H1 (cell line): ENCODE data around the gene ZSCAN29. TPM values are rescaled to one million over a fixed set of nuclear protein-coding genes. Genes with fewer than 3 reads are reported as not detected.

ENCODE experiments used
- CTCF ChIA-PET: fragments of 300-600 bp; sonication (Branson Sonifier 250); formaldehyde crosslinking; loops from one replicate; lab custom pipeline; 2021; ENCODE audit not compliant: partially characterized antibody; lab: Charles Lee
- POLR2A ChIA-PET: fragments of 300-600 bp; sonication (Branson Sonifier 250); formaldehyde crosslinking; loops from one replicate; lab custom pipeline; 2021; ENCODE audit warnings: inconsistent platforms; ENCODE audit not compliant: partially characterized antibody; lab: Charles Lee
- DNase-seq, 2 experiments: peaks; one replicate each; pipeline versions ENCODE4 v3.0.0 to v3.0.0-alpha.2; 2010 to 2022; ENCODE audit warnings: low spot score in 2 of 2, low read depth in 1 of 2, mixed read lengths in 1 of 2
- FAIRE-seq: peaks from 2 replicates; lab custom pipeline; 2011; peaks lifted over from hg19 to GRCh38; lab: Jason Lieb, UNC
- H2AFZ ChIP-seq: 2 replicates; pipeline ENCODE4 v1.8.1; 2012; ENCODE audit warnings: low read length, inconsistent platforms
- H2AK5ac ChIP-seq: 2 replicates; pipeline ENCODE4 v1.6.1; 2013; ENCODE audit warnings: low read depth, low read length
- H2BK120ac ChIP-seq: replicated peaks from 2 replicates; pipeline ENCODE3; 2013; ENCODE audit warnings: low read depth, low read length, inconsistent platforms
- H2BK12ac ChIP-seq: 2 replicates; pipeline ENCODE4 v1.6.1; 2013; ENCODE audit warnings: low read depth, low read length
- H2BK15ac ChIP-seq: 2 replicates; pipeline ENCODE4 v1.6.1; 2013; ENCODE audit warnings: low read length
- H2BK20ac ChIP-seq: 2 replicates; pipeline ENCODE4 v1.6.1; 2013; ENCODE audit warnings: low read length
- H2BK5ac ChIP-seq: 2 replicates; pipeline ENCODE4 v1.6.1; 2013; ENCODE audit warnings: low read depth, low read length
- H3K14ac ChIP-seq: 2 replicates; pipeline ENCODE4 v1.6.1; 2013; ENCODE audit warnings: inconsistent platforms; ENCODE audit not compliant: insufficient read length
- H3K18ac ChIP-seq: 2 replicates; pipeline ENCODE4 v1.6.1; 2013; ENCODE audit warnings: low read length; ENCODE audit errors: extremely low read depth
- H3K23ac ChIP-seq: 2 replicates; pipeline ENCODE4 v1.6.1; 2013; ENCODE audit warnings: inconsistent platforms; ENCODE audit not compliant: insufficient read length
- H3K23me2 ChIP-seq: 2 replicates; pipeline ENCODE4 v1.6.1; 2013; ENCODE audit warnings: low read depth, low read length
- H3K27ac ChIP-seq: 2 replicates; pipeline ENCODE4 v1.6.1; 2011; ENCODE audit warnings: low read depth, low read length, inconsistent platforms
- H3K27me3 ChIP-seq, 4 experiments: replicated peaks in 1 of 4; 1 replicate in 1 of 4; 2 replicates in 3 of 4; pipeline versions ENCODE4 v1.6.1 to v1.8.1; 2011 to 2013; ENCODE audit warnings: low read length in 3 of 4, mild to moderate bottlenecking in 3 of 4, inconsistent platforms in 2 of 4, mixed read lengths in 2 of 4, moderate library complexity in 1 of 4; ENCODE audit not compliant: control insufficient read depth in 3 of 4, insufficient read depth in 3 of 4; ENCODE audit errors: extremely low read depth in 1 of 4
- H3K36me3 ChIP-seq, 4 experiments: 2 replicates each; pipeline versions ENCODE4 v1.6.1 to v1.8.1; 2011 to 2013; ENCODE audit warnings: mild to moderate bottlenecking in 4 of 4, low read length in 3 of 4, moderate library complexity in 2 of 4, control low read depth in 1 of 4, inconsistent platforms in 1 of 4; ENCODE audit not compliant: insufficient read depth in 4 of 4, control insufficient read depth in 2 of 4
- H3K4ac ChIP-seq: replicated peaks from 2 replicates; pipeline ENCODE3; 2013; ENCODE audit warnings: low read length, low read depth, mixed read lengths, inconsistent platforms; ENCODE audit not compliant: insufficient read length
- H3K4me1 ChIP-seq, 4 experiments: replicated peaks in 1 of 4; 1 replicate in 1 of 4; 2 replicates in 3 of 4; pipeline versions ENCODE4 v1.6.1 to v1.8.1; 2011 to 2013; ENCODE audit warnings: low read length in 3 of 4, inconsistent platforms in 2 of 4, mixed read lengths in 1 of 4; ENCODE audit not compliant: insufficient read depth in 4 of 4, control insufficient read depth in 3 of 4
- H3K4me2 ChIP-seq, 2 experiments: 2 replicates each; pipeline versions ENCODE4 v1.6.1 to v1.8.1; 2011 to 2013; ENCODE audit warnings: low read depth in 2 of 2, low read length in 2 of 2, control low read depth in 1 of 2, inconsistent platforms in 1 of 2, mild to moderate bottlenecking in 1 of 2; ENCODE audit not compliant: insufficient read depth in 1 of 2
- H3K4me3 ChIP-seq, 4 experiments: fragments of 200-600, 300-600 bp in 1 of 4; sonication (generic), shearing (Covaris generic), sonication (Bioruptor Twin) in 1 of 4; 2 replicates each; pipeline versions ENCODE4 v1.5.1 to v1.8.1; 2011 to 2016; ENCODE audit warnings: low read length in 4 of 4, low read depth in 3 of 4, control low read depth in 2 of 4, inconsistent platforms in 2 of 4, mild to moderate bottlenecking in 2 of 4, mixed read lengths in 1 of 4, moderate library complexity in 1 of 4; ENCODE audit not compliant: insufficient read depth in 2 of 4; ENCODE audit errors: extremely low read depth in 1 of 4
- H3K56ac ChIP-seq: replicated peaks from 2 replicates; pipeline ENCODE3; 2013; ENCODE audit warnings: low read depth, mild to moderate bottlenecking, mixed read lengths, low read length, inconsistent platforms; ENCODE audit not compliant: insufficient read length
- H3K79me1 ChIP-seq: 2 replicates; pipeline ENCODE4 v1.6.1; 2013; ENCODE audit warnings: low read depth, low read length, control low read depth
- H3K79me2 ChIP-seq, 2 experiments: 2 replicates each; pipeline versions ENCODE4 v1.6.1 to v1.8.1; 2012 to 2013; ENCODE audit warnings: low read length in 2 of 2, mild to moderate bottlenecking in 2 of 2, inconsistent platforms in 1 of 2; ENCODE audit not compliant: insufficient read depth in 2 of 2, control insufficient read depth in 1 of 2
- H3K9ac ChIP-seq, 4 experiments: replicated peaks in 1 of 4; 1 replicate in 1 of 4; 2 replicates in 3 of 4; pipeline versions ENCODE4 v1.6.1 to v1.8.1; 2011 to 2013; ENCODE audit warnings: low read depth in 3 of 4, low read length in 3 of 4, control low read depth in 2 of 4, mild to moderate bottlenecking in 2 of 4, moderate library complexity in 2 of 4, inconsistent platforms in 1 of 4; ENCODE audit errors: extremely low read depth in 1 of 4
- H3K9me3 ChIP-seq, 2 experiments: 2 replicates each; pipeline versions ENCODE4 v1.6.1 to v1.8.1; 2012 to 2013; ENCODE audit warnings: mild to moderate bottlenecking in 2 of 2, moderate library complexity in 2 of 2, control low read depth in 1 of 2, inconsistent platforms in 1 of 2, low read depth in 1 of 2, low read length in 1 of 2, mixed read lengths in 1 of 2; ENCODE audit not compliant: insufficient read depth in 2 of 2
- H4K20me1 ChIP-seq, 2 experiments: replicated peaks in 1 of 2; 2 replicates each; pipeline versions ENCODE3 to v1.8.1; 2011 to 2013; ENCODE audit warnings: inconsistent platforms in 2 of 2, low read length in 2 of 2, mild to moderate bottlenecking in 1 of 2; ENCODE audit not compliant: insufficient read depth in 2 of 2, control insufficient read depth in 1 of 2
- H4K5ac ChIP-seq: 2 replicates; pipeline ENCODE4 v1.6.1; 2013; ENCODE audit warnings: low read length, low read depth, mixed read lengths, inconsistent platforms; ENCODE audit not compliant: insufficient read length
- H4K8ac ChIP-seq: 2 replicates; pipeline ENCODE4 v1.8.0; 2013; ENCODE audit warnings: mild to moderate bottlenecking, moderate library complexity, low read length, inconsistent platforms; ENCODE audit not compliant: insufficient read depth; ENCODE audit errors: extremely low read depth
- H4K91ac ChIP-seq: replicated peaks from 2 replicates; pipeline ENCODE3; 2013; ENCODE audit warnings: low read length, mixed read lengths, inconsistent platforms; ENCODE audit not compliant: insufficient read length
- BCL11A ChIP-seq, 2 experiments: IDR thresholded peaks; one replicate each; pipeline ENCODE4 v1.6.1; 2011; ENCODE audit warnings: low read depth in 2 of 2, low read length in 2 of 2, mild to moderate bottlenecking in 2 of 2
- CBX8 ChIP-seq: fragments of 300-800, 300-1000 bp; sonication (generic); IDR thresholded peaks from 2 replicates; pipeline ENCODE4 v1.7.1; 2016; ENCODE audit warnings: low read depth, low read length, borderline replicate concordance
- CHD2 ChIP-seq: IDR thresholded peaks from 2 replicates; pipeline ENCODE4 v1.6.1; 2012; ENCODE audit warnings: low read length, improper control_type of control experiment
- CREB1 ChIP-seq: IDR thresholded peaks from 2 replicates; pipeline ENCODE4 v1.6.1; 2012; ENCODE audit warnings: inconsistent platforms
- KDM4A ChIP-seq: IDR thresholded peaks from one replicate; pipeline ENCODE4 v1.7.1; 2012; ENCODE audit warnings: low read depth, mild to moderate bottlenecking, moderate library complexity, low read length, inconsistent platforms; ENCODE audit not compliant: severe bottlenecking
- SIN3A ChIP-seq, 2 experiments: IDR thresholded peaks in 1 of 2; conservative IDR thresholded peaks in 1 of 2; 2 replicates each; pipeline ENCODE4 v1.6.1; 2011 to 2012; ENCODE audit warnings: low read length in 2 of 2, improper control_type of control experiment in 1 of 2, low read depth in 1 of 2, mild to moderate bottlenecking in 1 of 2
- WGBS, 2 experiments: shearing (Covaris generic) in 1 of 2; methylation state at CpG; one replicate each; pipeline versions ENCODE4 v1.1.6 to v1.1.7; 2013 to 2015; ENCODE audit warnings: low lambda C conversion rate in 2 of 2, mixed read lengths in 2 of 2, inconsistent platforms in 1 of 2, low coverage in 1 of 2, missing lambda C conversion rate in 1 of 2; ENCODE audit not compliant: insufficient replicate concordance in 2 of 2, insufficient coverage in 1 of 2, insufficient read length in 1 of 2; ENCODE audit errors: extremely low coverage in 1 of 2, missing lambda C conversion rate in 1 of 2; 5-methylcytosine and 5-hydroxymethylcytosine counted together
- polyA plus RNA-seq, 7 experiments: library from polyadenylated mRNA; depleted of rRNA in 3 of 7; stranded (reverse) in 5 of 7; unstranded in 2 of 7; fragments of >200 nt in 5 of 7; fragments of 200-250 nt in 2 of 7; gene quantifications; 1 replicate in 5 of 7; 2 replicates in 1 of 7; 4 replicates in 1 of 7; pipeline versions ENCODE4 v1.2.1 to v1.2.3, GENCODE V29; 2011 to 2013; ENCODE audit warnings: missing spikeins in 2 of 7, mixed read lengths in 2 of 7
- total RNA-seq: library from RNA; stranded (reverse); fragmentation: NEBNext Ultra II Directional; extraction: Animal tissue kit (Norgen Biotek cat#: 25700); gene quantifications from 2 replicates; pipeline ENCODE4 v1.2.1, GENCODE V29; 2021

Gene ZSCAN29
- total and polyA plus RNA-seq, 2 of the 8 experiments (the other 6 are each of a cell fraction or from before 2014, with no cell fraction given) = 6.4 to 41.3 TPM

DNA sequence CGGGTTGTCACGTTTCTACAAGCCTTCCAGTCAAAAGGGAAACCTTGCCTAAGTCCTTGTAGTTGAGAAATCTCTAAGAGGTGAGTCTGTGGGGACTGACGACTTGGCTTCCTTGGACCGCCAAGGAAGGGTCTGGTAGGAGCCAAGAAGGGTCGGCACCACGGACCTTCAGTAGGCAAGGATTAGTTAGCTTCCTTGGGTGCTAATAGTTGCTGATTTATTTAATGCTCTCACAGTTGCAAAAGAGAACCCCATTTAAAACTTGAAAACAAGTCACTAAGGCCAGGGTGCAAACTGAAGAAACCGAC is 40.1 kb downstream of the ZSCAN29 start:
- DNase-seq (no peak), FAIRE-seq (no peak)
- peak overlapping the region; percentile 73 to 90 (median 83) for H3K4me3 ChIP-seq
- peak overlapping the region; percentile 98 for H2AFZ ChIP-seq
- H3K4me2 ChIP-seq = peak overlapping the region; percentile 80 to 93
- POLR2A ChIA-PET = interaction anchor here (0.6 to 1.1 kb wide), 2 partner anchors 9 to 12 kb away, joined by 3 read pairs; no protein-coding TSS in a partner anchor
- CTCF ChIA-PET = no interaction called here
- H3K56ac ChIP-seq = no peak overlapping the region
- TF ChIP-seq SIN3A (conservative IDR thresholded peaks at IDR 0.05 in 1 of 2, IDR thresholded peaks at IDR 0.05 in 1 of 2; ENCODE audit: low read depth in 1 of 2, low read length in 2 of 2) (peak in 1 of 2 experiments; percentile 6; a peak in 1 of 4 replicates), CREB1 (no peak), CHD2 (0 out of 2 replicates have a peak, but pooled peaks have one; percentile 9), CBX8 (no peak), BCL11A (IDR thresholded peaks at IDR 0.05; ENCODE audit: low read depth in 2 of 2, low read length in 2 of 2) (no peak), KDM4A (peak; percentile 53)
- no peak overlapping the region for H3K14ac ChIP-seq
- H4K91ac ChIP-seq = no peak overlapping the region
- H3K23ac ChIP-seq = no peak overlapping the region
- H2AK5ac ChIP-seq = no peak overlapping the region
- H3K4ac ChIP-seq = no peak overlapping the region
- H3K27ac ChIP-seq = 0 out of 2 replicates have a peak overlapping the region, but pooled peaks have one; percentile 89
- H3K79me2 ChIP-seq = peaks cover 0 to 12% of the 10 kb centered on the region in 2 experiments; a peak in 2 of 4 replicates
- H3K79me1 ChIP-seq = peaks cover 3% of the 10 kb centered on the region; the same call in 1 of the 2 replicates
- no peak overlapping the region for H2BK12ac ChIP-seq
- H4K20me1 ChIP-seq = peaks cover 0 to 5% of the 10 kb centered on the region in 2 experiments
- 0 out of 2 replicates have a peak overlapping the region, but pooled peaks have one; percentile 44 for H3K18ac ChIP-seq
- no peak overlapping the region for H2BK15ac ChIP-seq
- no peaks in the 10 kb centered on the region for H3K27me3 ChIP-seq
- peak overlapping the region; percentile 10 for H4K5ac ChIP-seq
- H2BK120ac ChIP-seq = no peak overlapping the region
- no peak overlapping the region for H4K8ac ChIP-seq
- WGBS, 2 experiments = 11% methylated on average over 7 of the region's 7 CpGs; no CpG with 5 or more reads in 1 of the 2 experiments
- H3K9me3 ChIP-seq = no peaks in the 10 kb centered on the region
- H2BK20ac ChIP-seq = no peak overlapping the region
- peaks cover 7% of the 10 kb centered on the region for H3K23me2 ChIP-seq
- peak overlapping the region in 3 of 4 experiments; percentile 47 to 87 (median 56); a peak in 5 of 7 replicates for H3K9ac ChIP-seq
- peaks cover 0 to 5% (median 4%) of the 10 kb centered on the region in 4 experiments; a peak in 3 of 8 replicates for H3K36me3 ChIP-seq
- H2BK5ac ChIP-seq = no peak overlapping the region
- peaks cover 4 to 10% (median 5%) of the 10 kb centered on the region in 4 experiments; a peak in 6 of 7 replicates for H3K4me1 ChIP-seq
